DMS53 treated with DMSO at 0.1 percent for 48 hours (cell line): ENCODE results near the gene CAMTA1.
A peak's percentile ranks its signal among the peaks of the same experiment; 100 is the strongest.
"Not testable (repeated sequence)": the region's sequence is repeated elsewhere in the genome, so short reads cannot be mapped to it uniquely, and the experiment has no call there.

Source experiments
- DNase-seq: peaks from one replicate; lab custom pipeline; 2025; ENCODE audit not compliant: unreplicated experiment; lab: John Stamatoyannopoulos, UW

Gene CAMTA1

DNA sequence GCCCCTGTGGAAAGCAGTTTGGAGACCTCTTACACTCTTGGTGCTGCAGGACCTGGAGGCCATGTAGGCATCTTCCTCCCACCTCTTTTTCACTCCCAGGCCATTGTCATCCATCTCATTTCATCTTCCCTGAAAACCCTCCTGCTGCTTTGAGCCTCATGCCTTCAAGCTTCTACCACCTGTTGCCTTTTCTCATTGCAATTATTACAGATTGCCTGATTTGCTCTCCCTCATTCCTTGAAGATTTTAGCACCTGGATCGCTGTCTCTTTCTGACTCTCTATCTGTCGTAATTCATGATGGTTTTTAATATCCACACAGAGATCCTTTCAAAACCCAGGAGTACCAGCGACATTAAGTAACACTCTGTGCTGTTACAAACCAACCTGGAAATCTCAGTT, 350.2 kb downstream of the CAMTA1 start:
- DNase-seq: no peak

- DNase-seq: no peak
These were observed 351.1 kb downstream of the CAMTA1 start for GRCh38 chr1:7136166-7136953.

DNA sequence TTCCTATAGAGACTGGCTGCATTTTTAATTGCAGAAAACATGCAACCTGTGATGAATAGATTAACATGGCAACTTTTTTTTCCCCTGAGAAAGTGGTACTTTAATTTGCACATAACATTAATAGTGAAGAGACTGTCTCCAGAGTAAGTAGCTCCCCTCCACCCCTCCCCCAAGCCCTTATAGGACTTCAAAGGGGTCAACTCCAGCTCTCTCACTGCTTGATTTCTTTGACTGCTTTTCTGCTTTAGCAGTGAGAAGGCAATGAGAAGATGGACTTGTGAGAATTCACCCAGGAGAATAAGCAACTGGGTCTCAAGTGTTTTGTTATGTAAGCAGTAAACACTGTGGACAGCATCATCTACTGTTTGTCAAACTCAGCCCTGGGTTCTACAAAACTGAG, 355.0 kb downstream of the CAMTA1 start:
- no peak for DNase-seq

DNA sequence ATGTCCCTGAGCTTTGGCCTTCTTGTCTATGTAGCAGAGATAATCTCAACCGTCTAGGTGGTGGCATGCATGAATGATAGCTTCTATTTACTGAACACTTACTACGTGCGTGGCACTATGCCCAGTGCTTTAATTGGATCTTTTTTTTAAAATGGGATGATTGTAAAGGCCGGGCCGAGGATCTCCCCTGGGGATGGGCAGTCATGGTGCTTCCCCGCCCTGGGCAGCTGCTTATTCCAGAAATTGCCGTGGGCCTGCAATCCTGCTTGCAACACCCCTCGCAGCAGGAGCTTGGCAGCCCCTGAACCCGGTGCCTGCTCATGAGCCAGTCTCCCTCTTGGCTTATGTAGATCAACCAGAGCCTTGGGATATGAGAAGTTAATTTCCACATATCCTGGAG, 360.7 kb downstream of the CAMTA1 start:
- DNase-seq: no peak

DNA sequence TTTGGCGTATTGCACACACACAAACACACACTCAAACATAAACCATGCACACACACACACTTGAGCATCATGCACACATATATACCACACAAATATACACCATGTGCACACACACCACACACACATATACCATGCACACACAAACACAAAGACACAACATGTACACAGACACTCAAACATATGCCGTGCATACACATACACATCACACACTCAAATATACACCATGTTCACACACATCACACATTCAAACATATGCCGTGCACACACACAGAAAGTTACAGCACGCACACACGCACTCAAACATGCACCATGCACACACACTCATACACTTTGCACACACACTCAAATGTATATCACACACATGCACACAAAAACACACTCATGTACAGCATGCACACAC, 361.5 kb downstream of the CAMTA1 start:
- no peak for DNase-seq

DNA sequence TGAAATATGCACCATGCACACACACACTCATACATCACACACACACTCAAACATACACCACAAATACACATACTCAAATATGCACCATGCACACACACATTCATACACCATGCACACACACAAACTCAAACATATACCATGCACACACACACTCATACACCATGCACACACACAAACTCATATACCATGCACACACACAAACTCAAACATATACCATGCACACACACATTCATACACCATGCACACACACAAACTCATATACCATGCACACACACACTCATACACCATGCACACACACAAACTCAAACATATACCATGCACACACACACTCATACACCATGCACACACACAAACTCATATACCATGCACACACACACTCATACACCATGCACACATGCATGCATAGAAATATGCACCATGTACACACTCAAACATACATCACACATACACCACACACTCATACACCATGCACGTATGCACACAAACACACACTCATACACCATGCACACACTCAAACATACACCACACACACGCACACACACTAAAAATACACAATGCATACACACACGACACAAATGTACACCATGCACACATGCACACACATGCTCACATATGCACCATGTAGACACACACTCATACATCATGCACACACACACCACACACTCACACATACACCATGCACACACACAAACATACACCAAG, 362.5 kb downstream of the CAMTA1 start:
- DNase-seq: not testable (repeated sequence)

- DNase-seq: peak; percentile 5
These were observed 364.0 kb downstream of the CAMTA1 start for GRCh38 chr1:7149080-7149838.

DNA sequence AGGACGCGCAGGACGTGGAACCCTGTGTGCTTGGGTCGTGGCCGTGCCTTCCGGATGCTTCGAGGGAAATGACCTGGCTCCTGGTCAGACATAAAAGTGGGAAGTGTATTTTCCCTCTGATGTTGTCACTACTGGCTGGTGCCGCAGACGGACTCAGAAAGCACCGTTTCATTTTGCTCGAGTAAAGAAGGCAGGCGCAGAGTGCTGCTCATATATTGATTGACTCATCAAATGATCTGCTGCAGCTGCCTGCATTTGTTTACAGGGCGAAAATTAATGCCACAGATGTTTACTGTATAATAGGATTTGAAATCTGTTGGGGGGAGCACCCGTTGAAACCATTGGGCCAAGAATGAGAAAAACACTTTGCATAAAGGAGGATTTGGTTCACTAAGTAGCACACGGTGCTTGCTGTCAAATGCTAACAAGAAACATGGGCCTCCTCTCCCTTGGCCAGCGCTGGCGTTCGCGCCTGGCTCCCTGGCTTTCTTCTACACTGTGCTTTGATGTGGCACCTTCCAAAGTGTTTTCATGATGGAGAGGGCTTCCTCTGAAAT, 365.5 kb downstream of the CAMTA1 start:
- no peak for DNase-seq

DNA sequence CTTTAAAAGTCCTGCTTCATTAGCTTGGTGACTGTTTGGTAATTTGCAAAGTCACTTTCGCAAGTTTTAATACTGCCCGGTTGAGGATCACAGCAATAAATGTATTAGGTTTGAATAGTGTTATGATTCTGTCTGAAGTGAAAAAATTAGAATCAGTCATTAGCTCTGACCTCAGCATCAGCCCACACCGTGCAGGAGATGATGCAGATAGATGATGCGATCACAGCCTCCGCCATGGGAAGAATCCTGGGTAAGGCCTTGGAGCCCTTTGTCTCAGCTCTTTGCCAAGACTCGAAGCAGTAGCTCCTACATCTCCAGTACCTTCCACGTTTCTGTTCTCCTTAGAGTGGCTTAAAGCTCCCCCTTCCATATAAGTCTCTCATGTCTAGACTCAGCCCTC, 366.7 kb downstream of the CAMTA1 start:
- no peak for DNase-seq

DNA sequence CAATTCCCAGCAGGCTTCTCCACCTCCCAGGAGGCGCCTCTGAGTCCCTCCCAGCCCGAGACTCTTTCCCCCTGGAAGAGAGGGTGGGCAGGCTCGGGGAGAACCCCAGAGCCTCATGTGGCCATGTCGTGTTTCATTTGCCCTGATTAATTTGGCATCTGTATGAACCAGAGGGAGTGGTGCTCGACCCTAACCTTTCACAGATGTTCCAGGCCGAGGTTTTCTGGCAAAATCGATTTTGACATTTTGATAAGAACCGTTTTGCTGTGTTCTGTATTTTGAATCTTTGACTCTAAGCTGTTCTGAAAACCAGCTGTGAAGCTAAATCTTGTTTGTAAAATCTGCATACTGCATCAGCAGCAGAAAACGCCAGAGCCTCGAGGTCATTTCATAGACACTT, 367.4 kb downstream of the CAMTA1 start:
- DNase-seq: no peak

DNA sequence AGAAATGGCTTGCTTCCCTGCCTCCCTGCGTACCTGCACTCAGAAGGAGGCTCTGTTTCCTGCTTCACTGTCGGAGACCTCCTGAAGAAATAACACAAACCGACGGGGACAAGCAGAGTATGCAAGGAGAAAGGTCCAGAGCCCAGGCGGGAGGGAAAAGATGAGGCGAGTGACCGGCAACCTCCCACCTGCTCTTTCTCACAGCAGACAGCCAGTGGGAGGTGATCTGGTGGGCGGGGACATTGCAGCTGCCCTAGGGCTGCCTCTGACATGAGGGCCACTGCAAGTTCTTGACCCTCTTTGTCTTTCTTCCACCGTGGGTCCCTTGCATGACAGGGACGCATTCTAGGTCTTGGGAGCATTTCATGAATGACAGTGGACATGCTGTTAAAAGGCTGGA, 368.2 kb downstream of the CAMTA1 start:
- DNase-seq: no peak

DNA sequence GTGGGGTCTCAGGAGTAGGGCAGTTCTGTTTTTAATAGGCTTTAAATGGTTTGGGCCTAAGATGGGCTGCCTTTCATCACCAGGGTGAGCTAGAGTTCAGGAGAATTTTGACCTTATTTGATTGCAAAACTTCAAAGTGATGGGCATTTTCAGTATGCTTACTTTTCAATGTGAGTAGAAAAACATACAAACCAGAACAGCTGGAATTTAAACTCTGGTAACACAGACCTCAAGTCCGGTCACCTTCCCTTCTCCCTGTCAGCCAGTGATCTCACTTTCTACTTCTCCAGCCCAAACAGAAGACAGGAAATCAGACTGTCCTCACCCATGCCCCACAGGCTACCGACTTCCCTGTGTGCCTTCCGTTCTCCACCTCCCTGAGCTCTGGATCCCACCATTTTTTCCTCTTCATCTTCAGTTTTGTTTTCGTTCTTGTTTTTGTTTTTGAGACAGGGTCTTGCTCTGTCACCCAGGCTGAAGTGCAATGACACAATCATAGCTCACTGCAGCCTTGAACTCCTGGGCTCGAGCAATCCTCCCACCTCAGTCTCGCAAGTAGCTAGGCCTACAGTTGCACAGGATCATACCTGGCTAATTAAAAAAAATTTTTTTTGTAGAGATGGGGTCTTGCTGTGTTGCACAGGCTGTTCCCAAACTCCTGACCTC, 374.0 kb downstream of the CAMTA1 start:
- DNase-seq: no peak

DNA sequence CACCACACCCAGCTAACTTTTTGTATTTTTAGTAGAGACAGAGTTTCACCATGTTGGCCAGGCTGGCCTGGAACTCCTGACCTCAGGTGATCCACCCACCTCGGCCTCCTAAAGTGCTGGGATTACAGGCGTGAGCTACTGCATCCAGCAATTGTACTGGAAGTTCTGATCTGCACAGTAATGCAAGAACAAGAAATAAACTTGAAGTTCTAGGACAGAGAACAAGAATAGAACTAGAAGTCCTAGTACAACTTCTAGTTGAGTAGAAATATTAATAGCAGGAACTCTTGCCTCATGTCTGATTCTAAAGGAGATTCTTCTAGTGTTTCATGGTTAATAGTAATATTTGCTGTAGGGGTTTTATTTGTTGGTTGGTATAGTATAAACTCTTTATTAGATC, 383.3 kb downstream of the CAMTA1 start:
- DNase-seq: not testable (repeated sequence)

- DNase-seq: no peak
These were observed 385.9 kb downstream of the CAMTA1 start for GRCh38 chr1:7171168-7171567.

- DNase-seq: no peak
These were observed 386.3 kb downstream of the CAMTA1 start for GRCh38 chr1:7171574-7171973.

DNA sequence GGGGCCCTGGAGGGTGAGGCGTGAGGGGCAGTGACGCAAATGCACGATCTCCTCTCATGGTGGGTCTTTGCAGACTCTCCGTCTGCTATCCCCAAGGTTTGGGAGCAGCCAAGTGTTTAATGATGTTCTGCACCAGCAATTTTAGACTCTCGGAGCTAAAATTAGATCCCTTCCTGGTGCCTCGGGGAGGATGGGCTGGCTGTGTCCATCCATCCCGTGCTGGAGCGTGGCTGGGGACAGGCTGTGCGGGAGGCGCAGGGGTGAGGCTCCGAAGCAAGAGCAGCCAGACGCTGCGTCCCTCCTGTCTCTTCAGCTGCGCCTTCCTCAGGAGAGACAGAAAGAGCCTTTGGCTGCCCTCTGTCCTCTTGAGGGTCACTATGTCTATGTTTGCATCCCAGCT, 387.6 kb downstream of the CAMTA1 start:
- DNase-seq: no peak

DNA sequence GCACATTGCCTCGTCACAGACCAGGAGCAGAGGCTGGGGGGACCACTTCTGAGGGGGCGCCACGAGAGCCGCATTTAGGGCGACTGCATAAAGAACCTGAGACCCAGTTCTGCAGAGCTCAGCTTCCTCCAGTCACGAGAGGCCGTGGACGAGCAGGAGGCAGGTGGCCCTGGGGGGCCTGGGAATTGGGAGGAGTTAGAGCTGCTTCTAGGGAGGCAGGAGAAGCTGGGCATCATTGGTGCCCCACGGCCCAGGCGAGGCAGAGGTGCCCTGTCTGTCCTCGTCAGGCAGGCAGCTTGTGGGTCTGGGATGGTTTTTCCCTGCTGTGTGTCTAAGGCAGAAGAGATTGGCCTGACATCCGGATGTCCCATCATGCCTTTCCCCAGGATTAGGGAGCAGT, 389.3 kb downstream of the CAMTA1 start:
- DNase-seq: no peak

GRCh38 chr1:7174980-7175906, 390.0 kb downstream of the CAMTA1 start:
- no peak for DNase-seq

DNA sequence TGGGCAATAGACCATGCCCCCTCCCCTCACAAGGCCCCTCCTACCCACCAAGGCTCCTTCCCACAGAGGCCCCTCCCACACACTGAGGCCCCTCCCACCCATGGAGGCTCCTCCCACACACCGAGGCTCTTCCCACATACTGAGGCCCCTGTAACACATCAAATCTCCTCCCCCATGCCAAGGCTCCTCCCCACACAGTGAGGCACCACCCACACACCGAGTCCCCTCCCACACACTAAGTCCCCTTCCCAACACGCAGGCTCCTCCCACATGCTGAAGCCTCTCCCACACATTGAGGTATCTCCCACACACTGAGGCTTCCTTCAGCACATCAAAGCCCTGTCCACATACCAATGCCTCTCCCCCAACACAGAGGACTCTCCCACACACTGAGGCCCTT, 391.8 kb downstream of the CAMTA1 start:
- no peak for DNase-seq
